PC-3 (cell line): ENCODE results near the gene ACER2.

ENCODE experiments used
- CTCF ChIP-seq: fragments of 300-600 bp; sonication (generic); conservative IDR thresholded peaks from 2 replicates; pipeline ENCODE4 v1.5.1; 2017; ENCODE audit warnings: antibody characterized with exemption, low read depth, mild to moderate bottlenecking, low read length
- EZH2 ChIP-seq: fragments of 300-600 bp; sonication (generic); IDR thresholded peaks from one replicate; pipeline ENCODE4 v1.6.1; 2017; ENCODE audit warnings: antibody characterized with exemption, mild to moderate bottlenecking, low read length; ENCODE audit not compliant: unreplicated experiment

- no peak for TF ChIP-seq CTCF
- TF ChIP-seq EZH2 = no peak
These were observed 73.2 kb downstream of the ACER2 start for GRCh38 chr9:19481971-19482404.
